GM18858 (cell line): Measurements from ENCODE around the gene PRF1.
"Not testable (repeated sequence)": the region's sequence is repeated elsewhere in the genome, so short reads cannot be mapped to it uniquely, and the experiment has no call there.

Source experiments
- ATAC-seq: cut with Tn5 transposase; IDR thresholded peaks from one replicate; pipeline ENCODE4 v1.9.1; 2021; ENCODE audit not compliant: unreplicated experiment

Gene PRF1

DNA sequence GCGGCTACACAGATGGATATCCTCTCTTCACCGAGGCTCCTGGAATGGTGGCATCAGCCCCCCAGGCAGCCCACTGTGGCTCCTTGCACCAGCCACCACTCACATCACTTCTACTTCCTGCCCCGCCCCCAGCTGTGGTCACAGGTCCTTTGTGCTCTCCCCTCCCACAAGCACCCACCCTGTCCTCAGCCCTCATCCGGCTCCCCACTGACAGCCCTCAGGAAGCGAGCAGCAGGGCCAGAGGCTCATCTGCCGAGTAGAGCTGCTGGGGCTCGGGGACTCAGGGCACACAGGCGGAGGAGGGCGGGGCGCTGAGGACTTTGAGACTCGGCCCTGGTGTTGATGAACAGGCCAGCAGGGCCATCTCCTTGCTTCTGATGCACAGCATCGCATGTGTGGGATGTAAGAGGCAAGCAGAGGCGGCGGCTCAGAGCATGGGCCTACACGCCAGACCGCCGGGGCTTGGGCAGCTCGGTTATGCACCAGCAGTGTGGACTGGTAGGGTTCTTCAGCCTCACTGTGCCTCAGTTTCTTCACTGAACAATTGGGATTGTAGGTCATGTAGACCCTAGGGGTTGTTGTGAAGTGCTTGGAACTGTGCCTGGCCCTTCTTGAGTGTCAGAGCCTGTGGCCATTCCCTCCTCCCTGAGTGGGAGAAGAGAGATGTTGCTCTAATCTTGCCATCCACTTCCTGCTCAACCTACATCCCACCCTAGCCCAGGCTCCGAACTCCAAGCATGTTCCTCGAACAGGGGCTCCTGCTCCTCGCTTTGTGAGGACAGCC, at the start of gene PRF1:
PRF1 (minus strand) TSS at position 77 of the 784 bp plus-strand sequence. CDS start 1,839 bp downstream, outside the sequence.
- no peak for ATAC-seq

DNA sequence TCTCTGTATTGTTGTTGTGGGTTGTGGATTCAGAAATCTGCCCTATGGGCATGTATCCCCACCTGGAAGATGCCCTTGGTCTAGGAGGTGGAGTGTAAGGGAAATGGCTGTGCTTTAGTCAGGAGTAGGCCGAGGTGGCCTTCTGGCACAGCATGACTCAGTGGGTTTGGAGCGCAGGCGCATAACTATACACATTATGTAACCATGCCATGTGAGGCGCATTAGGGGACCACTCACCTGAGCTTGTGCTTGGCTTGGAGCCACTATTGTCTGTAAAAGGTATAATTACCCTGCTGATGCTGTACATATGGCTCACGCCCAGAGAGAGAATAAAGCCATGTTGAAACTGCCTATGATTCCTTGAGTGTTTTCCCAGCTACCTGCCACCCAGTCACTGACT, 49.1 kb upstream of the PRF1 start:
- ATAC-seq, result no peak

DNA sequence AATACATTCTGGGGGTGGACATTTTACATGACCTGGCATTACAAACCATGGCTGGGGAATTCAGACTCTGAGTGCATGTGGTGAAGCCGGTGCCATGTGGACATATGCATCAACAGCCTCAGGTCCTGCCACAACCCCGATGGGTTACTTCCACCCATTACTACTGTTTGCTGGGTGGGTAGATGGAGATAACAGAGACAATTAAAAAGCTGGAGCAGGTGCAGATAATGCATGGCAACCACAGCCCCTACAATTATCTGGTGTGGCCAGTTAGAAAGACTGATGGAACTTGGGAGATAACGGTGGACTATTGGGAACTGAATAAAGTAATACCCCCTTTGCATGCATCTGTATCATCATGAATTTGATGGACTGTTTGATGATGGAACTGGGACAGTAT, 48.2 kb upstream of the PRF1 start:
- no peak for ATAC-seq

GRCh38 chr10:70650104-70650503, 47.6 kb upstream of the PRF1 start:
- ATAC-seq, result no peak

GRCh38 chr10:70649526-70649925, 47.0 kb upstream of the PRF1 start:
- no peak for ATAC-seq

DNA sequence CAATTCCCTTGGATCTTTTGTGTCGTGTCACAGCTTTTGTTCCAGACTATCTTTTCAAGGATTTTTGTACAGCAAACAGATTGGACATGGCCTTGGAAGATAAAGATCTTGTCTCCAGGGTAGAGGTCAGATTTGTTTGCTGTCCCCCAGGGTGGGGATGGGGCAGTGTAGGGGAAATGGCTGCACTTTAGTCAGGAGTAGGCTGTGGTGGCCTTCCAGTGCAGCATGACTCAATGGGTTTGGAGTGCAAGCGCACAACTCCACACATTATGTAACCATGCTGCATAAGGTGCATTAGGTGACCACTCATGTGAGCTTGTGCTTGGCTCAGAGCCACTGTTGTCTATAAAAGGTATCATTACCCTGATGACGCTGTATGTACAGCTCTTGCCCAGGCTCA, 45.9 kb upstream of the PRF1 start:
- ATAC-seq, result no peak

GRCh38 chr10:70647086-70647485, 44.5 kb upstream of the PRF1 start:
- no peak for ATAC-seq

GRCh38 chr10:70644959-70645358, 42.4 kb upstream of the PRF1 start:
- ATAC-seq, result not testable (repeated sequence)

GRCh38 chr10:70643272-70643671, 40.7 kb upstream of the PRF1 start:
- not testable (repeated sequence) for ATAC-seq

DNA sequence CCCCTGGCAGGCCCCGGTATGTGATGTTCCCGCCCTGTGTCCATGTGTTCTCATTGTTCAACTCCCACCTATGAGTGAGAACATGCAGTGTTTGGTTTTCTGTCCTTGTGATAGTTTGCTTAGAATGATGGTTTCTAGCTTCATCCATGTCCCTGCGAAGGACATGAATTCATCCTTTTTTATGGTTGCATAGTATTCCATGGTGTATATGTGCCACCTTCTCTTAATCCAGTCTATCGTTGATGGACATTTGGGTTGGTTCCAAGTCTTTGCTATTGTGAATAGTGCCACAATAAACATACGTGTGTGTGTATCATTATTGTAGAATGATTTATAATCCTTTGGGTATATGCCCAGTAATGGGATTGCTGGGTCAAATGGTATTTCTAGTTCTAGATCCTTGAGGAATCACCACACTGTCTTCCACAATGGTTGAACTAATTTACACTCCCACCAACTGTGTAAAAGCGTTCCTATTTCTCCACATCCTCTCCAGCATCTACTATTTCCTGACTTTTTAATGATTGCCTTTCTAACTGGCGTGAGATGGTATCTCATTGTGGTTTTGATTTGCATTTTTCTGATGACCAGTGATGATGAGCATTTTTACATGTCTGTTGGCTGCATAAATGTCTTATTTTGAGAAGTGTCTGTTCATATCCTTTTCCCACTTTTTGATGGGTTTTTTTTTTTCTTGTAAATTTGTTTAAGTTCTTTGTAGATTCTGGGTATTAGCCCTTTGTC, 37.3 kb upstream of the PRF1 start:
- ATAC-seq, result not testable (repeated sequence)

DNA sequence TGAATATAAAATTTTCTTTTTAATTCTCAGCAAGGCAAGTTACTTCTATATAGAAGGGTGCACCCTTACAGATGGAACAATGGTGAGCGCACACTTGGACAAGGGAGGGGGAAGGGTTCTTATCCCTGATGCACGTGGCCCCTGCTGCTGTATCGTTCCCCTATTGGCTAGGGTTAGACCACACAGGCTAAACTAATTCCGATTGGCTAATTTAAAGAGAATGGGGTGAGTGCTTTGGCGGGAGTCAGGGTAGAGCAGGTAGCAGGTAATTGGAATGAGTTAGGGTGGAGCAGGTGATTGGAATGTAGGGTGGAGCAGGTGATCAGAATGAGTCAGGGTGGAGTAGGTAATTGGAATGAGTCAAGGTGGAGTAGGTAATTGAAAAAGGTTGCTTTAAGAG, 32.0 kb upstream of the PRF1 start:
- ATAC-seq, result not testable (repeated sequence)

DNA sequence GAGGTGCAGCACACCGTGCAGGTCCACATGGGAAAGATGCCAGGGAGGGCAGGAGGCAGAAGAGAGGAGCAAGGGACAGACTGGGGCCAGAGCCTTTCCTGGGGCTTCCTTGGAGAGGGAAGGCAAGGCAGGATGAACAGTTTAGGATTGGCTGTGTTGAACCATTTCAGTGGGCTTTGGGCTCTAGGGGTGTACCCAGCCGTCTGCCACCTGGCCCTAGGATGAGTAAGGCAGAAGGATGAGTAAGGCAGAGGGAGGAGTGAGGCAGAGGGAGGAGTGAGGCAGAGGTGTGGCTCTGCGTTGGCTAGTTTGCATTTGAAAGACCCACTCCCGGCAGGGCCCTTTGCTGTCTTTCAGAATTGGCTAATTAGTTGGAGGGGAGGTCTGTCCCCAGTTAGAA, 31.5 kb upstream of the PRF1 start:
- ATAC-seq, result no peak

DNA sequence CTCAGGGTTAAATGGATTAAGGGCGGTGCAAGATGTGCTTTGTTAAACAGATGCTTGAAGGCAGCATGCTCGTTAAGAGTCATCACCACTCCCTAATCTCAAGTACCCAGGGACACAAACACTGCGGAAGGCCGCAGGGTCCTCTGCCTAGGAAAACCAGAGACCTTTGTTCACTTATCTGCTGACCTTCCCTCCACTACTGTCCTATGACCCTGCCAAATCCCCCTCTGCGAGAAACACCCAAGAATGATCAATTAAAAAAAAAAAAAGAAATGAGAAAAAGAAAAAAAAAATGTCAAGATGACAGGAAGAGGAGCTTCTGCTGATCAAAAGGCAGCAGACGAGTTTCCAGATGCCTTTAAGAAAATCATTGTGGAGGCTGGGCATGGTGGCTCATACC, 29.2 kb upstream of the PRF1 start:
- ATAC-seq, result not testable (repeated sequence)

GRCh38 chr10:70629338-70629737, 26.8 kb upstream of the PRF1 start:
- ATAC-seq, result no peak

GRCh38 chr10:70626056-70626455, 23.5 kb upstream of the PRF1 start:
- no peak for ATAC-seq

DNA sequence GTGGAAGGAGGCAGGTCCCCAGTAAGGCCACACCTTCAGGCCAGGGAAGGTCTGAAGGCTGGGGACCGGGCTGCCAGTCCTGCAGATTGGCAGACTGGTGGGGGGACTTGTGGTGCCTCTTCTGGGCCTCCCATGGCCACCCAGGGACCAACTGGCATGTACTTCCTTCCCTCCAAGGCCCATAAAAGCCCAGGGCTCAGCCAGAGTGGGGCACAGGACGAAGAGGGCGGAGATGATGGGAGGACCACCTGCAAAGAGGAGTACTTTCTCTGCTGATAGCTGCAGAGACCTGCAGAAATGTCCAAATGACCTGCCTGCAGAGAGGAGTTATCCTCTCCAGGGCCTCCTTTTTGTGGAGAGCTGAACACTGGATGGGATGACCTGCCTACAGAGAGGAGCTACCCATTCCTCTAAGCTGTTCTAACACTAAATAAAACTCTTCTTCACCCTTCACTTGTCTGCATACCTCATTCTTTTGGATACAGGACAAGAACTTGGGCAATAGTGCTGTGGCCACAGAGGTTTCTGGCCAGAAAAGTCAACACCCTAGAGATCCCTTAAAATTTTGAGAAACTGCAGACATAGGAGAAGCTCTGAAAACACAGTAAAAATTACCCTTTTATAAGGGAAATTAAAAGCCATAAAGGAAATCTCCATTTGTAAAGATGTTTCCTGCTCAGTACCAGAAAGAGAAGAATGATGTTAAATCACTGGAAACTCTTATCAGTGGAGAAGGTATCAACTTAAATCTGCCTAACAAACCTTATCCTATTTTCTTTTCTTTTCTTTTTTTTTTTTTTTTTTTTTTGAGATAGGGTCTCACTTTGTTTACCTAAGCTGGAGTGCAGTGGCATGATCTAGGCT, 20.7 kb upstream of the PRF1 start:
- no peak for ATAC-seq

DNA sequence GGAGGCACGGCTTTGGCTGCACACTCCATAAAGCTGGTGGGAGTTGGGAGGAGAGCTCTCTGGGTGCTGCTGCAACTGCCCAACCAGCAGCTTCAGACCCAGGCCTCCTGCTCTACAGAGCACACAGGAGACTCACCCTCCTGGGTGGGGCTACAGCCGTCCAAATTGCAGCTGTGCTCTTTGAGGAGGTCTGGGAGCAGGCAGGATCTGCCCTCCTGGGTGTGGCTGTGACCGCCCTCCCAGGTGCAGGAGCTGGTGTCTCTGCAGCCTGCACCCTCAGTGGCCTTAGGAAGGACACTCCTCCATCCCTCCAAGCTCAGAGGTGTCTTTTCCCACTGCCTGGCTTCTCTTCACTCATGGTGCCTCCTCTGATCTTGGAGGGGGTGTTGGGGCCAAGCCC, 20.0 kb upstream of the PRF1 start:
- no peak for ATAC-seq

DNA sequence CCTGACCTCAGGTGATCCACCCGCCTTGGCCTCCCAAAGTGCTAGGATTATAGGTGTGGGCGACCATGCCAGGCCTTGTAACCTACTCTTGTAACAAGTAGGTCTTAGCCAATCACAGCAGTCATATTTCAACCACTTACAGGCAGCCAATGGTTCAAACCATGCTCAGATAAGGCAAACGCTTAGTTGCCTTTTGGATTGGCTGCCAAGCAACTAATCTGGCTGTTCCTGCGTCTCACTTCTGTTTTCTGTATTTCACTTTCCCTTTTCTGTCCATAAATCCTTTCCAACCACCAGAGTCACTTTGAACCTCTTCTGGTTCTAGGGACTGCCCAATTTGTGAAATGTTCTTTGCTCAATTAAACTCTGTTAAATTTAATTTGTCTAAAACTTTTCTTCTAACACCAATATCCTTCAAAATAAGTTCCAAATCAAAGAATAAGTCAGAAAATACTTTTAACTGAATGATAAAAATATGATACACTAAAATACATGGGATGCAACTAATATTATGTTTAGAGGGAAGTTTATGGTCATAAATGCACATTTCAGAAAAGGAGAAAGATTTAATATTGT, 19.1 kb upstream of the PRF1 start:
- no peak for ATAC-seq

DNA sequence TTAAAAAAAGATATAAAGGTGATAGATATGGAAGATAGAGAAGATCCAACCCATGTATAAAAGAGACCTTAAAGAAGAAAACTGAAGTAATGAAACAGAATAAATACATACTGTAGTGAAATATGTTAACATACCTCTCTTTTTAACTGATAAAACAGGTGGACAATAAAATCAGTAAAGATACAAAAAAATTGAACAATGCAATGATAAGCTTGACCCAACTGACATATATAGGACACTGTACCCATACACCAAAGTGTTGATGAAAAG, 17.4 kb upstream of the PRF1 start:
- ATAC-seq, result no peak

- no peak for ATAC-seq
Observed at GRCh38 chr10:70619271-70620019, 16.9 kb upstream of the PRF1 start.

- no peak for ATAC-seq
Observed at GRCh38 chr10:70618663-70619062, 16.1 kb upstream of the PRF1 start.
